C4-2B (cell line): ENCODE results near the gene NDOR1.

ENCODE experiments used
- H3K27ac ChIP-seq: fragments of 450-650 bp; 2 replicates; pipeline ENCODE4 v1.5.1; 2017
- CTCF ChIP-seq: fragments of 450-650 bp; conservative IDR thresholded peaks from 2 replicates; pipeline ENCODE4 v1.5.1; 2017; ENCODE audit warnings: mild to moderate bottlenecking
- ZFX ChIP-seq: fragments of 450-650 bp; IDR thresholded peaks from 2 replicates; pipeline ENCODE4 v1.6.1; 2017

NDOR1 gene

GRCh38 chr9:137229903-137230704, 24.6 kb downstream of the NDOR1 start:
- H3K27ac ChIP-seq = no peak overlapping the region; the same call in 1 of the 2 replicates
- TF ChIP-seq ZFX = no peak
- no peak for TF ChIP-seq CTCF

GRCh38 chr9:137230705-137231371, 25.3 kb downstream of the NDOR1 start, which contains the start of gene SLC34A3:
TSS of gene SLC34A3 (plus strand) at chr9:137230901. CDS start at chr9:137231703, 802 bp downstream.
- H3K27ac ChIP-seq = peak within 1 kb of the TSS; percentile 64; the same call in 1 of the 2 replicates
- TF ChIP-seq ZFX (no peak), CTCF (no peak)

GRCh38 chr9:137231372-137232039, 26.0 kb downstream of the NDOR1 start:
- TF ChIP-seq ZFX = no peak
- no peak for TF ChIP-seq CTCF

GRCh38 chr9:137232101-137232500, 26.6 kb downstream of the NDOR1 start:
- H3K27ac ChIP-seq = peak overlapping the region; percentile 64
- TF ChIP-seq ZFX = no peak
- TF ChIP-seq CTCF = no peak

More at GRCh38 chr9:137231372-137232039, 26.0 kb downstream of the NDOR1 start:
- peak overlapping the region; percentile 64; the same call in 1 of the 2 replicates for H3K27ac ChIP-seq

GRCh38 chr9:137232510-137232909, 27.0 kb downstream of the NDOR1 start:
- no peak for TF ChIP-seq CTCF
- 0 out of 2 replicates have a peak, but pooled peaks have one; percentile 29 for TF ChIP-seq ZFX
- H3K27ac ChIP-seq = peak overlapping the region; percentile 64

- TF ChIP-seq ZFX = no peak
- TF ChIP-seq CTCF = no peak
Measured at GRCh38 chr9:137233143-137233980, 27.9 kb downstream of the NDOR1 start.

More at GRCh38 chr9:137233143-137233980, 27.9 kb downstream of the NDOR1 start:
- H3K27ac ChIP-seq = no peak overlapping the region; the same call in 1 of the 2 replicates
